H1 (cell line): Measurements from ENCODE around the gene TUBA8. TPM values are rescaled to one million over a fixed set of nuclear protein-coding genes. Genes with fewer than 3 reads are reported as not detected.
"Not testable (repeated sequence)": the region's sequence is repeated elsewhere in the genome, so short reads cannot be mapped to it uniquely, and the experiment has no call there.

Experiments used
- CTCF ChIA-PET: fragments of 300-600 bp; sonication (Branson Sonifier 250); formaldehyde crosslinking; loops from one replicate; lab custom pipeline; 2021; ENCODE audit not compliant: partially characterized antibody; lab: Charles Lee
- POLR2A ChIA-PET: fragments of 300-600 bp; sonication (Branson Sonifier 250); formaldehyde crosslinking; loops from one replicate; lab custom pipeline; 2021; ENCODE audit warnings: inconsistent platforms; ENCODE audit not compliant: partially characterized antibody; lab: Charles Lee
- DNase-seq, 2 experiments: peaks; one replicate each; pipeline versions ENCODE4 v3.0.0 to v3.0.0-alpha.2; 2010 to 2022; ENCODE audit warnings: low spot score in 2 of 2, low read depth in 1 of 2, mixed read lengths in 1 of 2
- FAIRE-seq: peaks from 2 replicates; lab custom pipeline; 2011; peaks lifted over from hg19 to GRCh38; lab: Jason Lieb, UNC
- H2AFZ ChIP-seq: 2 replicates; pipeline ENCODE4 v1.8.1; 2012; ENCODE audit warnings: low read length, inconsistent platforms
- H2AK5ac ChIP-seq: 2 replicates; pipeline ENCODE4 v1.6.1; 2013; ENCODE audit warnings: low read depth, low read length
- H2BK120ac ChIP-seq: replicated peaks from 2 replicates; pipeline ENCODE3; 2013; ENCODE audit warnings: low read depth, low read length, inconsistent platforms
- H2BK12ac ChIP-seq: 2 replicates; pipeline ENCODE4 v1.6.1; 2013; ENCODE audit warnings: low read depth, low read length
- H2BK15ac ChIP-seq: 2 replicates; pipeline ENCODE4 v1.6.1; 2013; ENCODE audit warnings: low read length
- H2BK20ac ChIP-seq: 2 replicates; pipeline ENCODE4 v1.6.1; 2013; ENCODE audit warnings: low read length
- H2BK5ac ChIP-seq: 2 replicates; pipeline ENCODE4 v1.6.1; 2013; ENCODE audit warnings: low read depth, low read length
- H3K14ac ChIP-seq: 2 replicates; pipeline ENCODE4 v1.6.1; 2013; ENCODE audit warnings: inconsistent platforms; ENCODE audit not compliant: insufficient read length
- H3K18ac ChIP-seq: 2 replicates; pipeline ENCODE4 v1.6.1; 2013; ENCODE audit warnings: low read length; ENCODE audit errors: extremely low read depth
- H3K23ac ChIP-seq: 2 replicates; pipeline ENCODE4 v1.6.1; 2013; ENCODE audit warnings: inconsistent platforms; ENCODE audit not compliant: insufficient read length
- H3K23me2 ChIP-seq: 2 replicates; pipeline ENCODE4 v1.6.1; 2013; ENCODE audit warnings: low read depth, low read length
- H3K27ac ChIP-seq: 2 replicates; pipeline ENCODE4 v1.6.1; 2011; ENCODE audit warnings: low read depth, low read length, inconsistent platforms
- H3K27me3 ChIP-seq, 4 experiments: replicated peaks in 1 of 4; 1 replicate in 1 of 4; 2 replicates in 3 of 4; pipeline versions ENCODE4 v1.6.1 to v1.8.1; 2011 to 2013; ENCODE audit warnings: low read length in 3 of 4, mild to moderate bottlenecking in 3 of 4, inconsistent platforms in 2 of 4, mixed read lengths in 2 of 4, moderate library complexity in 1 of 4; ENCODE audit not compliant: control insufficient read depth in 3 of 4, insufficient read depth in 3 of 4; ENCODE audit errors: extremely low read depth in 1 of 4
- H3K36me3 ChIP-seq, 4 experiments: 2 replicates each; pipeline versions ENCODE4 v1.6.1 to v1.8.1; 2011 to 2013; ENCODE audit warnings: mild to moderate bottlenecking in 4 of 4, low read length in 3 of 4, moderate library complexity in 2 of 4, control low read depth in 1 of 4, inconsistent platforms in 1 of 4; ENCODE audit not compliant: insufficient read depth in 4 of 4, control insufficient read depth in 2 of 4
- H3K4ac ChIP-seq: replicated peaks from 2 replicates; pipeline ENCODE3; 2013; ENCODE audit warnings: low read length, low read depth, mixed read lengths, inconsistent platforms; ENCODE audit not compliant: insufficient read length
- H3K4me1 ChIP-seq, 4 experiments: replicated peaks in 1 of 4; 1 replicate in 1 of 4; 2 replicates in 3 of 4; pipeline versions ENCODE4 v1.6.1 to v1.8.1; 2011 to 2013; ENCODE audit warnings: low read length in 3 of 4, inconsistent platforms in 2 of 4, mixed read lengths in 1 of 4; ENCODE audit not compliant: insufficient read depth in 4 of 4, control insufficient read depth in 3 of 4
- H3K4me2 ChIP-seq, 2 experiments: 2 replicates each; pipeline versions ENCODE4 v1.6.1 to v1.8.1; 2011 to 2013; ENCODE audit warnings: low read depth in 2 of 2, low read length in 2 of 2, control low read depth in 1 of 2, inconsistent platforms in 1 of 2, mild to moderate bottlenecking in 1 of 2; ENCODE audit not compliant: insufficient read depth in 1 of 2
- H3K4me3 ChIP-seq, 4 experiments: fragments of 200-600, 300-600 bp in 1 of 4; sonication (generic), shearing (Covaris generic), sonication (Bioruptor Twin) in 1 of 4; 2 replicates each; pipeline versions ENCODE4 v1.5.1 to v1.8.1; 2011 to 2016; ENCODE audit warnings: low read length in 4 of 4, low read depth in 3 of 4, control low read depth in 2 of 4, inconsistent platforms in 2 of 4, mild to moderate bottlenecking in 2 of 4, mixed read lengths in 1 of 4, moderate library complexity in 1 of 4; ENCODE audit not compliant: insufficient read depth in 2 of 4; ENCODE audit errors: extremely low read depth in 1 of 4
- H3K56ac ChIP-seq: replicated peaks from 2 replicates; pipeline ENCODE3; 2013; ENCODE audit warnings: low read depth, mild to moderate bottlenecking, mixed read lengths, low read length, inconsistent platforms; ENCODE audit not compliant: insufficient read length
- H3K79me1 ChIP-seq: 2 replicates; pipeline ENCODE4 v1.6.1; 2013; ENCODE audit warnings: low read depth, low read length, control low read depth
- H3K79me2 ChIP-seq, 2 experiments: 2 replicates each; pipeline versions ENCODE4 v1.6.1 to v1.8.1; 2012 to 2013; ENCODE audit warnings: low read length in 2 of 2, mild to moderate bottlenecking in 2 of 2, inconsistent platforms in 1 of 2; ENCODE audit not compliant: insufficient read depth in 2 of 2, control insufficient read depth in 1 of 2
- H3K9ac ChIP-seq, 4 experiments: replicated peaks in 1 of 4; 1 replicate in 1 of 4; 2 replicates in 3 of 4; pipeline versions ENCODE4 v1.6.1 to v1.8.1; 2011 to 2013; ENCODE audit warnings: low read depth in 3 of 4, low read length in 3 of 4, control low read depth in 2 of 4, mild to moderate bottlenecking in 2 of 4, moderate library complexity in 2 of 4, inconsistent platforms in 1 of 4; ENCODE audit errors: extremely low read depth in 1 of 4
- H3K9me3 ChIP-seq, 2 experiments: 2 replicates each; pipeline versions ENCODE4 v1.6.1 to v1.8.1; 2012 to 2013; ENCODE audit warnings: mild to moderate bottlenecking in 2 of 2, moderate library complexity in 2 of 2, control low read depth in 1 of 2, inconsistent platforms in 1 of 2, low read depth in 1 of 2, low read length in 1 of 2, mixed read lengths in 1 of 2; ENCODE audit not compliant: insufficient read depth in 2 of 2
- H4K20me1 ChIP-seq, 2 experiments: replicated peaks in 1 of 2; 2 replicates each; pipeline versions ENCODE3 to v1.8.1; 2011 to 2013; ENCODE audit warnings: inconsistent platforms in 2 of 2, low read length in 2 of 2, mild to moderate bottlenecking in 1 of 2; ENCODE audit not compliant: insufficient read depth in 2 of 2, control insufficient read depth in 1 of 2
- H4K5ac ChIP-seq: 2 replicates; pipeline ENCODE4 v1.6.1; 2013; ENCODE audit warnings: low read length, low read depth, mixed read lengths, inconsistent platforms; ENCODE audit not compliant: insufficient read length
- H4K8ac ChIP-seq: 2 replicates; pipeline ENCODE4 v1.8.0; 2013; ENCODE audit warnings: mild to moderate bottlenecking, moderate library complexity, low read length, inconsistent platforms; ENCODE audit not compliant: insufficient read depth; ENCODE audit errors: extremely low read depth
- H4K91ac ChIP-seq: replicated peaks from 2 replicates; pipeline ENCODE3; 2013; ENCODE audit warnings: low read length, mixed read lengths, inconsistent platforms; ENCODE audit not compliant: insufficient read length
- CEBPB ChIP-seq: IDR thresholded peaks from 2 replicates; pipeline ENCODE4 v1.6.1; 2012; ENCODE audit warnings: low read depth, low read length
- CTBP2 ChIP-seq: IDR thresholded peaks from 2 replicates; pipeline ENCODE4 v1.7.0; 2011; ENCODE audit warnings: borderline replicate concordance, mild to moderate bottlenecking, moderate library complexity, mixed read lengths, low read length; ENCODE audit not compliant: insufficient read depth, insufficient read length
- JUN ChIP-seq: IDR thresholded peaks from 2 replicates; pipeline ENCODE4 v1.6.1; 2011; ENCODE audit warnings: low read depth, mild to moderate bottlenecking, improper control_type of control experiment, low read length
- KDM4A ChIP-seq: IDR thresholded peaks from one replicate; pipeline ENCODE4 v1.7.1; 2012; ENCODE audit warnings: low read depth, mild to moderate bottlenecking, moderate library complexity, low read length, inconsistent platforms; ENCODE audit not compliant: severe bottlenecking
- KDM5A ChIP-seq: fragments of 200-600 bp; IDR thresholded peaks from 2 replicates; pipeline ENCODE4 v1.7.1; 2012; ENCODE audit warnings: mild to moderate bottlenecking, low read length, inconsistent platforms, mixed read lengths
- RXRA ChIP-seq: IDR thresholded peaks from 2 replicates; pipeline ENCODE4 v1.6.1; 2011; ENCODE audit warnings: low read depth, mild to moderate bottlenecking, low read length, moderate library complexity; ENCODE audit not compliant: insufficient read depth
- YY1 ChIP-seq: IDR thresholded peaks from 2 replicates; pipeline ENCODE4 v1.6.1; 2011; ENCODE audit warnings: low read depth, mild to moderate bottlenecking, low read length
- WGBS, 2 experiments: shearing (Covaris generic) in 1 of 2; methylation state at CpG; one replicate each; pipeline versions ENCODE4 v1.1.6 to v1.1.7; 2013 to 2015; ENCODE audit warnings: low lambda C conversion rate in 2 of 2, mixed read lengths in 2 of 2, inconsistent platforms in 1 of 2, low coverage in 1 of 2, missing lambda C conversion rate in 1 of 2; ENCODE audit not compliant: insufficient replicate concordance in 2 of 2, insufficient coverage in 1 of 2, insufficient read length in 1 of 2; ENCODE audit errors: extremely low coverage in 1 of 2, missing lambda C conversion rate in 1 of 2; 5-methylcytosine and 5-hydroxymethylcytosine counted together
- polyA plus RNA-seq, 7 experiments: library from polyadenylated mRNA; depleted of rRNA in 3 of 7; stranded (reverse) in 5 of 7; unstranded in 2 of 7; fragments of >200 nt in 5 of 7; fragments of 200-250 nt in 2 of 7; gene quantifications; 1 replicate in 5 of 7; 2 replicates in 1 of 7; 4 replicates in 1 of 7; pipeline versions ENCODE4 v1.2.1 to v1.2.3, GENCODE V29; 2011 to 2013; ENCODE audit warnings: missing spikeins in 2 of 7, mixed read lengths in 2 of 7
- total RNA-seq: library from RNA; stranded (reverse); fragmentation: NEBNext Ultra II Directional; extraction: Animal tissue kit (Norgen Biotek cat#: 25700); gene quantifications from 2 replicates; pipeline ENCODE4 v1.2.1, GENCODE V29; 2021

Gene TUBA8
- total and polyA plus RNA-seq, 2 of the 8 experiments (the other 6 are each of a cell fraction or from before 2014, with no cell fraction given) = 1.0 to 4.0 TPM

DNA sequence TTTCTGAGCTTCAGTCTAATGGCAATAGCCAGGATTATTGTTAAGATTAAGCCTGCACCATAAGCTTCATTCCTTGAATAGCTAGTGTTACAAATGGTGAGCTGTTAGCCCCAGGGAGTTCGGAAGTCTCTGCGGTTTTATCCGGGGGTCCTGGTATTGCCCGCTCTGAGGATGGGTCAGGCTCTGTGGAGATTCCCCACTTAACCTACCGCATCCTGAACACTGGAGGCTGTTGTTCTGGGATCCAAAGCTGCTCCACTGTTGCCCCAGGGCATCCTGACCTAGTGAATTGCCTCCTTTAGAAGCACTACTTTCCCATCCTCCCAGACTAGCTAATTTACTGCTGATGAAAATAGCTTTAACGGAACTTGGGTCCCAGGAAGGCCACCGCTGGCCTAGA is 47.3 kb upstream of the TUBA8 start (continued):
- TF ChIP-seq KDM5A = no peak
- no peak for TF ChIP-seq KDM4A
- TF ChIP-seq RXRA = no peak
- no peak for TF ChIP-seq YY1
- no peak for TF ChIP-seq CTBP2
- no peak for TF ChIP-seq JUN
- no peak for TF ChIP-seq CEBPB
- TF ChIP-seq, all 59 proteins: peak for 0

DNA sequence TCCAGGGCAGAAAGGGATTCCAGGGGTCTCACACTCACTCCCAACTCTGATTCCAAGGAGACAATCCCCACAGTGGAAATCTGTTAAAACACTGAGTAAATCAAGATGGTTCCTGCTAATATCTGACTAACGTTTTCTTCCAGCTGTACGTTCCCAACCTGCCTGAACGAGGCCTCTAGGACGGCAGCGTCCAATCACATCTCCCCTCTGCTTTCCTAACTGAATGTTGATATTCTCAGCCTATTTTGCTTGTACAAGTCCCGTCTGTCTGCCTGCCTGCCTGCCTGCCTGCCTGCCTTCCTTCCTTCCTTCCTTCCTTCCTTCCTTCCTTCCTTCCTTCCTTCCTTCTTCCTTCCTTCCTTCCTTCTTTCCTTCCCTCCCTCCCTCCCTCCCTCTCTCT is 46.9 kb upstream of the TUBA8 start:
- H3K4ac ChIP-seq, H4K20me1 ChIP-seq, H4K8ac ChIP-seq, H2AFZ ChIP-seq, H3K4me1 ChIP-seq, H4K91ac ChIP-seq, H3K14ac ChIP-seq, H3K36me3 ChIP-seq, H3K27ac ChIP-seq, H4K5ac ChIP-seq, H3K56ac ChIP-seq, H3K79me1 ChIP-seq, H3K18ac ChIP-seq, H2BK15ac ChIP-seq, DNase-seq, H3K23me2 ChIP-seq, H3K4me2 ChIP-seq, H3K23ac ChIP-seq, H3K9me3 ChIP-seq, H2BK5ac ChIP-seq, H3K27me3 ChIP-seq, H3K9ac ChIP-seq, H2AK5ac ChIP-seq, FAIRE-seq, H2BK120ac ChIP-seq, H2BK12ac ChIP-seq, H3K79me2 ChIP-seq, H2BK20ac ChIP-seq, H3K4me3 ChIP-seq: not testable (repeated sequence)
- POLR2A ChIA-PET = interaction anchor here (1.0 to 1.2 kb wide), 2 partner anchors 12 to 14 kb away, joined by 3 to 5 read pairs; partner anchors contain the start of gene PEX26
- CTCF ChIA-PET = interaction anchor here (0.8 to 8.0 kb wide), 7 partner anchors 11 to 279 kb away, joined by 3 to 70 read pairs (median 4); partner anchors contain the start of gene PEX26
- WGBS, 2 experiments = 75% methylated on average over 5 of the region's 6 CpGs; no CpG with 5 or more reads in 1 of the 2 experiments
